ENCODE results near the gene FGD6. TPM values are rescaled to one million over a fixed set of nuclear protein-coding genes. Genes with fewer than 3 reads are reported as not detected.

Gene FGD6
- total RNA-seq, 2 experiments from 2014 or later, result 1.5 TPM

- Mint-ChIP-seq H3K9me3 (no peaks in the 10 kb centered on the region), H3K4me1 (ENCODE audit: low read depth) (no peaks in the 10 kb centered on the region), H3K27me3 (no peaks in the 10 kb centered on the region), H3K27ac (no peak overlapping the region), H3K4me3 (no peak overlapping the region), H3K36me3 (ENCODE audit: low read depth) (peaks cover 87% of the 10 kb centered on the region)
- CTCF ChIA-PET, result no interaction called here
- intact Hi-C loops (cut with DNase I, micrococcal nuclease), result no loop called here
- Histone ChIP-seq H3K27ac (ENCODE audit: low read depth in 1 of 2, low read length in 2 of 2) (no peak overlapping the region), H3K4me3 (ENCODE audit: low read length) (no peak overlapping the region), H3K4me1 (ENCODE audit: insufficient read depth, low read length) (no peaks in the 10 kb centered on the region), H3K36me3 (ENCODE audit: insufficient read depth, low read length) (peaks cover 64% of the 10 kb centered on the region), H3K27me3 (ENCODE audit: control insufficient read depth in 1 of 2, insufficient read depth in 2 of 2, low read length in 2 of 2) (no peaks in the 10 kb centered on the region), H3K9me3 (ENCODE audit: control insufficient read depth in 1 of 2, insufficient read depth in 1 of 2, low read length in 2 of 2) (no peaks in the 10 kb centered on the region)
- DNase-seq (no peak), ATAC-seq (ENCODE audit: poor library complexity) (no peak)
- POLR2A ChIA-PET, result no interaction called here
- TF ChIP-seq, protein P1, sequence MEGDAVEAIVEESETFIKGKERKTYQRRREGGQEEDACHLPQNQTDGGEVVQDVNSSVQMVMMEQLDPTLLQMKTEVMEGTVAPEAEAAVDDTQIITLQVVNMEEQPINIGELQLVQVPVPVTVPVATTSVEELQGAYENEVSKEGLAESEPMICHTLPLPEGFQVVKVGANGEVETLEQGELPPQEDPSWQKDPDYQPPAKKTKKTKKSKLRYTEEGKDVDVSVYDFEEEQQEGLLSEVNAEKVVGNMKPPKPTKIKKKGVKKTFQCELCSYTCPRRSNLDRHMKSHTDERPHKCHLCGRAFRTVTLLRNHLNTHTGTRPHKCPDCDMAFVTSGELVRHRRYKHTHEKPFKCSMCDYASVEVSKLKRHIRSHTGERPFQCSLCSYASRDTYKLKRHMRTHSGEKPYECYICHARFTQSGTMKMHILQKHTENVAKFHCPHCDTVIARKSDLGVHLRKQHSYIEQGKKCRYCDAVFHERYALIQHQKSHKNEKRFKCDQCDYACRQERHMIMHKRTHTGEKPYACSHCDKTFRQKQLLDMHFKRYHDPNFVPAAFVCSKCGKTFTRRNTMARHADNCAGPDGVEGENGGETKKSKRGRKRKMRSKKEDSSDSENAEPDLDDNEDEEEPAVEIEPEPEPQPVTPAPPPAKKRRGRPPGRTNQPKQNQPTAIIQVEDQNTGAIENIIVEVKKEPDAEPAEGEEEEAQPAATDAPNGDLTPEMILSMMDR (IDR thresholded peaks at IDR 0.05), result no peak
Measured at GRCh38 chr12:95055057-95055456, 162.2 kb downstream of the FGD6 start.

GRCh38 chr12:95054206-95054605 is 163.1 kb downstream of the FGD6 start:
- TF ChIP-seq, protein P1 (IDR thresholded peaks at IDR 0.05), result no peak
- ChIA-PET CTCF (interaction anchor here (0.7 to 0.8 kb wide), 2 partner anchors 11 to 25 kb away, joined by 3 read pairs; no protein-coding TSS in a partner anchor), POLR2A (no interaction called here)
- DNase-seq (no peak), ATAC-seq (ENCODE audit: poor library complexity) (no peak)
- Histone ChIP-seq H3K27me3 (ENCODE audit: control insufficient read depth in 1 of 2, insufficient read depth in 2 of 2, low read length in 2 of 2) (no peaks in the 10 kb centered on the region), H3K4me3 (ENCODE audit: low read length) (no peak overlapping the region), H3K27ac (ENCODE audit: low read depth in 1 of 2, low read length in 2 of 2) (no peak overlapping the region), H3K36me3 (ENCODE audit: insufficient read depth, low read length) (peaks cover 59% of the 10 kb centered on the region), H3K9me3 (ENCODE audit: control insufficient read depth in 1 of 2, insufficient read depth in 1 of 2, low read length in 2 of 2) (no peaks in the 10 kb centered on the region), H3K4me1 (ENCODE audit: insufficient read depth, low read length) (no peaks in the 10 kb centered on the region)
- no peaks in the 10 kb centered on the region for H3K27me3 Mint-ChIP-seq
- intact Hi-C loops (cut with DNase I, micrococcal nuclease), result no loop called here
- H3K9me3 Mint-ChIP-seq, result no peaks in the 10 kb centered on the region
- H3K4me1 Mint-ChIP-seq (ENCODE audit: low read depth), result no peaks in the 10 kb centered on the region
- H3K27ac Mint-ChIP-seq, result no peak overlapping the region
- H3K36me3 Mint-ChIP-seq (ENCODE audit: low read depth), result peaks cover 84% of the 10 kb centered on the region
- no peak overlapping the region for H3K4me3 Mint-ChIP-seq

DNA sequence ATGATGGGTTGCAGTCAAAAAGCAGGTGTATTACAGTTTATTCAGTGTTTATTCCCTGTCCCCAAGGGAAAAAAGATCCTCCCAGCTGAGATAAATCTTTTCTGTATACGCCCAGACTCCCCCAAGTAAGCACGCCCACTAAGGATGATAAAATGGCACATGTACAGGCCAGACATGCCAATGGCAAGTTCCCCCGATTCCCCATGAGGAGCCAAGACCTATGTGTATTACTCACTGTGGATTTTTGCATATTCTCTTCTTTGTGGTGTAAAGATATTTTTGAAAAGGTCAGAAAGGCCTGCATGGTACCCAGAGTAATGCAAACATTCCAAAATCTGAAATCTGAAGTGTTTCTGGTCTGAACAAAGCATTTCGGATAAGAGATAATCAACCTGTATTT is 166.0 kb downstream of the FGD6 start:
- Mint-ChIP-seq H3K9me3 (no peaks in the 10 kb centered on the region), H3K4me3 (no peak overlapping the region), H3K36me3 (ENCODE audit: low read depth) (peaks cover 80% of the 10 kb centered on the region), H3K4me1 (ENCODE audit: low read depth) (no peaks in the 10 kb centered on the region), H3K27ac (no peak overlapping the region), H3K27me3 (no peaks in the 10 kb centered on the region)
- Histone ChIP-seq H3K27me3 (ENCODE audit: control insufficient read depth in 1 of 2, insufficient read depth in 2 of 2, low read length in 2 of 2) (no peaks in the 10 kb centered on the region), H3K9me3 (ENCODE audit: control insufficient read depth in 1 of 2, insufficient read depth in 1 of 2, low read length in 2 of 2) (no peaks in the 10 kb centered on the region), H3K27ac (ENCODE audit: low read depth in 1 of 2, low read length in 2 of 2) (no peak overlapping the region), H3K4me1 (ENCODE audit: insufficient read depth, low read length) (no peaks in the 10 kb centered on the region), H3K36me3 (ENCODE audit: insufficient read depth, low read length) (peaks cover 53% of the 10 kb centered on the region), H3K4me3 (ENCODE audit: low read length) (no peak overlapping the region)
- POLR2A ChIA-PET, result no interaction called here
- CTCF ChIA-PET, result no interaction called here
- DNase-seq (no peak), ATAC-seq (ENCODE audit: poor library complexity) (no peak)
- intact Hi-C loops (cut with DNase I, micrococcal nuclease), result no loop called here
- TF ChIP-seq, protein P1 (IDR thresholded peaks at IDR 0.05), result no peak
